Neural progenitor cell (in vitro differentiated cells): ENCODE measurements around the gene INTS6L. TPM values are rescaled to one million over a fixed set of nuclear protein-coding genes. Genes with fewer than 3 reads are reported as not detected.

Source experiments
- DNase-seq: peaks from one replicate; pipeline ENCODE4 v3.0.0-alpha.2; 2016; ENCODE audit warnings: low spot score
- H2AFZ ChIP-seq: fragments of 200-600 bp; sonication (generic); replicated peaks from 2 replicates; pipeline ENCODE4 v1.6.1; 2016; ENCODE audit warnings: antibody characterized with exemption
- H3F3A ChIP-seq: fragments of 200-600 bp; sonication (generic); 2 replicates; pipeline ENCODE4 v1.6.1; 2016; ENCODE audit warnings: antibody characterized with exemption, low read depth
- H3K27ac ChIP-seq: fragments of 200-600 bp; sonication (generic); 2 replicates; pipeline ENCODE4 v1.5.1; 2016; ENCODE audit warnings: mild to moderate bottlenecking
- H3K27me3 ChIP-seq: fragments of 200-600 bp; sonication (generic); 2 replicates; pipeline ENCODE4 v1.6.1; 2016; ENCODE audit warnings: mild to moderate bottlenecking, moderate library complexity
- H3K36me3 ChIP-seq: fragments of 200-600 bp; sonication (generic); 2 replicates; pipeline ENCODE4 v1.5.1; 2016
- H3K4me1 ChIP-seq: fragments of 200-600 bp; sonication (generic); 2 replicates; pipeline ENCODE4 v1.6.1; 2016; ENCODE audit warnings: mixed run types
- H3K4me2 ChIP-seq: fragments of 200-600 bp; sonication (generic); 2 replicates; pipeline ENCODE4 v1.6.1; 2016
- H3K4me3 ChIP-seq: fragments of 200-600 bp; sonication (generic); 2 replicates; pipeline ENCODE4 v1.5.1; 2016
- H3K79me2 ChIP-seq: fragments of 200-600 bp; sonication (generic); 2 replicates; pipeline ENCODE4 v1.6.1; 2016; ENCODE audit warnings: low read depth
- H3K9ac ChIP-seq: fragments of 200-600 bp; sonication (generic); 2 replicates; pipeline ENCODE4 v1.6.1; 2016
- H3K9me3 ChIP-seq: fragments of 200-600 bp; sonication (generic); 2 replicates; pipeline ENCODE4 v1.5.1; 2016; ENCODE audit warnings: low read depth
- H4K20me1 ChIP-seq: fragments of 200-600 bp; sonication (generic); 2 replicates; pipeline ENCODE4 v1.6.1; 2016; ENCODE audit warnings: low read depth
- H3K27ac Mint-ChIP-seq: 3 replicates; pipeline ENCODE4 v1.8.0; 2021; ENCODE audit warnings: mixed read lengths
- H3K27me3 Mint-ChIP-seq: 2 replicates; pipeline ENCODE4 v1.8.0; 2022; ENCODE audit warnings: low read depth, mild to moderate bottlenecking, inconsistent platforms, moderate library complexity, mixed read lengths; ENCODE audit not compliant: insufficient read depth
- H3K36me3 Mint-ChIP-seq: 3 replicates; pipeline ENCODE4 v1.8.0; 2021; ENCODE audit warnings: mixed read lengths
- H3K4me1 Mint-ChIP-seq: 3 replicates; pipeline ENCODE4 v1.8.0; 2021; ENCODE audit warnings: mixed read lengths
- H3K4me3 Mint-ChIP-seq: 3 replicates; pipeline ENCODE4 v1.8.0; 2021; ENCODE audit warnings: mild to moderate bottlenecking, moderate library complexity, mixed read lengths
- H3K9me3 Mint-ChIP-seq: 3 replicates; pipeline ENCODE4 v1.8.0; 2020; ENCODE audit warnings: mixed read lengths
- EZH2 ChIP-seq: fragments of 200-600 bp; sonication (generic); IDR thresholded peaks from 2 replicates; pipeline ENCODE4 v1.6.1; 2017; ENCODE audit warnings: antibody characterized with exemption, mild to moderate bottlenecking, moderate library complexity
- EZH2phosphoT487 ChIP-seq: fragments of 200-600 bp; sonication (generic); IDR thresholded peaks from 2 replicates; pipeline ENCODE4 v1.6.1; 2017; ENCODE audit warnings: antibody characterized with exemption
- total RNA-seq: library from RNA; depleted of rRNA; stranded (reverse); fragments of >200 nt; gene quantifications from 2 replicates; pipeline ENCODE4 v1.2.3, GENCODE V29; 2015; ENCODE audit warnings: low replicate concordance
- TF ChIP-seq, protein P1 (sequence below): fragments of 200-600 bp; sonication (generic); IDR thresholded peaks from 2 replicates; pipeline ENCODE4 v1.5.1; 2017; ENCODE audit warnings: antibody characterized with exemption, mild to moderate bottlenecking

INTS6L gene
- total RNA-seq, 1 donor from 2014 or later: 18.3 TPM

DNA sequence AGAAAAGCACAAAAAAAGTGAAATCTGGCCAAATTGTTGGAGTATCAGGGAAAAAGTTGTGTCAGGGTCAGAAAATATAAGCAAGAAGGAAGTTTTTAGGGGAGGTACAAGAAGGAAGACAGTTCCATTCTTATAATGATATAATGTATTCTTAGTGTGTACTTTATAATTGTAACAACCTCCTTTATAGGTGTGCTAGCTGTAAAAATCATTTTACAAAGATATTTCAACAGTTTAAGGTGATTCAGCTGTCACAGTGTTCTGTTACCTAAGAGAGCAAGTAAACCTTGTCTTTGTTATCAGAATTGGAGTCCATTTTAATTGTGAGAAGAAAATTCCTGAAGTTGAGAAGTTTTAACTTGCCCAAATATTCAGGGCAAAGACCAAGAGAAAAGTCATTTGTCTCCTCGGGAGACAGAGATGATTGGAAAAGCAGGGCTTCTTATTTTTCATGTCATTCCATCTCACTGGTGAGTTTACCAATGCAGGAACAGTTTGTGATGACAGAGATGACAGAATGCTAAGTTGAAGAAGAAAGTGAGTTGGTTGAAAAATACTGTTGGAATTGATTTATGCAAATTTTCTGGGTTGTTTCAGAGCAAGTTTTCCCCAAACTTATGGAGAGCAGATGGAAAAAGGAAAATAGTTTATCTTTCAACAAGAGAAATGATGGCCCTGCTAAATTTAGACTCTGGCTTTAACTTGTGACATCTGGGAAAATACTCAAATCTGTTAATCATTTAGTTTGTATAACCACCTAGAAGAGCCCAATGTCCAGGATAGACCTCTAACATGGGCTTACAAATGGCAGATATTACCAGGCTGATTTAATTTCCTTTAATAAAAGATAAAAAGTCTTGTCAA lies 14.8 kb downstream of the INTS6L start:
- Histone ChIP-seq H3K9me3 (no peaks in the 10 kb centered on the region), H3K27ac (no peak overlapping the region), H3K4me3 (no peak overlapping the region), H3K4me2 (no peak overlapping the region), H3K27me3 (no peaks in the 10 kb centered on the region), H2AFZ (no peak overlapping the region), H3K4me1 (no peaks in the 10 kb centered on the region), H3K9ac (no peak overlapping the region), H3F3A (no peaks in the 10 kb centered on the region), H3K79me2 (no peaks in the 10 kb centered on the region), H4K20me1 (no peaks in the 10 kb centered on the region), H3K36me3 (no peaks in the 10 kb centered on the region)
- no peaks in the 10 kb centered on the region for H3K27me3 Mint-ChIP-seq
- H3K4me1 Mint-ChIP-seq: peaks cover 5% of the 10 kb centered on the region
- TF ChIP-seq EZH2phosphoT487 (no peak), EZH2 (no peak)
- TF ChIP-seq, protein P1, sequence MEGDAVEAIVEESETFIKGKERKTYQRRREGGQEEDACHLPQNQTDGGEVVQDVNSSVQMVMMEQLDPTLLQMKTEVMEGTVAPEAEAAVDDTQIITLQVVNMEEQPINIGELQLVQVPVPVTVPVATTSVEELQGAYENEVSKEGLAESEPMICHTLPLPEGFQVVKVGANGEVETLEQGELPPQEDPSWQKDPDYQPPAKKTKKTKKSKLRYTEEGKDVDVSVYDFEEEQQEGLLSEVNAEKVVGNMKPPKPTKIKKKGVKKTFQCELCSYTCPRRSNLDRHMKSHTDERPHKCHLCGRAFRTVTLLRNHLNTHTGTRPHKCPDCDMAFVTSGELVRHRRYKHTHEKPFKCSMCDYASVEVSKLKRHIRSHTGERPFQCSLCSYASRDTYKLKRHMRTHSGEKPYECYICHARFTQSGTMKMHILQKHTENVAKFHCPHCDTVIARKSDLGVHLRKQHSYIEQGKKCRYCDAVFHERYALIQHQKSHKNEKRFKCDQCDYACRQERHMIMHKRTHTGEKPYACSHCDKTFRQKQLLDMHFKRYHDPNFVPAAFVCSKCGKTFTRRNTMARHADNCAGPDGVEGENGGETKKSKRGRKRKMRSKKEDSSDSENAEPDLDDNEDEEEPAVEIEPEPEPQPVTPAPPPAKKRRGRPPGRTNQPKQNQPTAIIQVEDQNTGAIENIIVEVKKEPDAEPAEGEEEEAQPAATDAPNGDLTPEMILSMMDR: no peak
- DNase-seq: no peak
- no peak overlapping the region for H3K4me3 Mint-ChIP-seq
- H3K36me3 Mint-ChIP-seq: peaks cover 2% of the 10 kb centered on the region
- H3K9me3 Mint-ChIP-seq: no peaks in the 10 kb centered on the region
- no peak overlapping the region for H3K27ac Mint-ChIP-seq

DNA sequence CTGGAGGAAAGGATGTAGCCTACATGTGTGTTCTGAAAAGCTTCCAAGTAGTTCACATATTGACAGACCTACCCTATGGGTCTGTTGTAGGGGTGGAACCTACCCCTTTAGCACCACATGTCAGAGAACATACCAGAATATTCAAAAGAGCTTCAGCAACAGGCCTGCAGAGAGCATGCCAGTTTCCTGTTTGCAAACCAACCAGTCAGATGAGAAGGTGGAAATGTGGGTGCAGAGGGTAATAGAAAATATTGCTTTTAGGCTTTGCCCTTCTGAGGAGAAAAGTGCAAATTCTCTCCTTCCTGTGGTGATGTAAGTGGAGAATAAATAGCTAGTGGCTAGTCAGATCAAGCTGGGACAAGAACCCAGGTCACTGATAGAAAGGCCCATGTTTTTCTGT lies 16.4 kb downstream of the INTS6L start:
- H3K4me1 ChIP-seq: no peaks in the 10 kb centered on the region
- H3K79me2 ChIP-seq: no peaks in the 10 kb centered on the region
- peaks cover 2% of the 10 kb centered on the region for H3K36me3 Mint-ChIP-seq
- H3K4me2 ChIP-seq: no peak overlapping the region
- no peaks in the 10 kb centered on the region for H3F3A ChIP-seq
- H3K9me3 Mint-ChIP-seq: no peaks in the 10 kb centered on the region
- no peak for TF ChIP-seq EZH2
- TF ChIP-seq, protein P1: no peak
- TF ChIP-seq EZH2phosphoT487: no peak
- DNase-seq: no peak
- no peaks in the 10 kb centered on the region for H4K20me1 ChIP-seq
- no peak overlapping the region for H2AFZ ChIP-seq
- H3K4me1 Mint-ChIP-seq: peaks cover 1% of the 10 kb centered on the region
- no peak overlapping the region for H3K9ac ChIP-seq
- no peaks in the 10 kb centered on the region for H3K36me3 ChIP-seq
- H3K9me3 ChIP-seq: no peaks in the 10 kb centered on the region
- peak overlapping the region; percentile 60 for H3K27ac Mint-ChIP-seq
- no peak overlapping the region for H3K4me3 ChIP-seq
- H3K27me3 ChIP-seq: no peaks in the 10 kb centered on the region
- no peak overlapping the region for H3K27ac ChIP-seq
- H3K27me3 Mint-ChIP-seq: no peaks in the 10 kb centered on the region
- no peak overlapping the region for H3K4me3 Mint-ChIP-seq

DNA sequence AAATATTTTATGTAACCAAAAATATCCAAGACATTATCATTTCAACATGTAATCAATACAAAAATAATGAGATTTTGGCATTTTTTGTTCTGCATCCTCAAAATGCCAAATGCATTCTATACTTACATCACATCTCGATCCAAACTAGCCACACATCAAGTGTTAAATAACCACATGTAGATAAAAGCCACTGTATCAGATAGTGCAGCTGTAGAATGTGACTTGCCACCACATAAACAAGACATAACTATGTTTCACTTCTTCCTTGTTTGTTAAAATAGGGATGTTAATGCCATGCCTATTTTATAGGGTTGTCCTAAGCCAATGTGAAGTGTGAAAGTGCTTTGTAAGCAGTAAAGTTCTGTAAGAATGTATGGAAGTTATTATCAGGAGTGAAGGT lies 20.9 kb downstream of the INTS6L start:
- no peaks in the 10 kb centered on the region for H3K4me1 ChIP-seq
- H3K27me3 ChIP-seq: no peaks in the 10 kb centered on the region
- no peak overlapping the region for H3K27ac Mint-ChIP-seq
- H3K36me3 ChIP-seq: no peaks in the 10 kb centered on the region
- no peak overlapping the region for H2AFZ ChIP-seq
- no peak overlapping the region for H3K9ac ChIP-seq
- H3K4me3 ChIP-seq: no peak overlapping the region
- no peaks in the 10 kb centered on the region for H4K20me1 ChIP-seq
- peaks cover 2% of the 10 kb centered on the region for H3K36me3 Mint-ChIP-seq
- no peaks in the 10 kb centered on the region for H3K9me3 Mint-ChIP-seq
- no peaks in the 10 kb centered on the region for H3K9me3 ChIP-seq
- H3K4me3 Mint-ChIP-seq: no peak overlapping the region
- peaks cover 8% of the 10 kb centered on the region for H3K4me1 Mint-ChIP-seq
- no peaks in the 10 kb centered on the region for H3F3A ChIP-seq
- H3K27ac ChIP-seq: no peak overlapping the region
- no peaks in the 10 kb centered on the region for H3K79me2 ChIP-seq
- no peak for DNase-seq
- no peak for TF ChIP-seq EZH2phosphoT487
- TF ChIP-seq, protein P1: no peak
- TF ChIP-seq EZH2: no peak
- no peaks in the 10 kb centered on the region for H3K27me3 Mint-ChIP-seq
- H3K4me2 ChIP-seq: no peak overlapping the region
